Glutamatergic neuron (in vitro differentiated cells): Measurements from ENCODE around the gene DBF4B. TPM values are rescaled to one million over a fixed set of nuclear protein-coding genes. Genes with fewer than 3 reads are reported as not detected.
A peak's percentile ranks its signal among the peaks of the same experiment; 100 is the strongest.
"Not testable (repeated sequence)": the region's sequence is repeated elsewhere in the genome, so short reads cannot be mapped to it uniquely, and the experiment has no call there.

ENCODE experiments used
- DNase-seq: peaks from one replicate; pipeline ENCODE4 v3.0.0; 2022
- H3K27ac Mint-ChIP-seq: one replicate; pipeline ENCODE4 v1.8.0; 2020; ENCODE audit warnings: mild to moderate bottlenecking, mixed read lengths, inconsistent platforms; ENCODE audit not compliant: unreplicated experiment
- H3K27me3 Mint-ChIP-seq: one replicate; pipeline ENCODE4 v1.8.0; 2020; ENCODE audit warnings: mild to moderate bottlenecking, moderate library complexity, mixed read lengths, inconsistent platforms; ENCODE audit not compliant: unreplicated experiment
- H3K36me3 Mint-ChIP-seq: one replicate; pipeline ENCODE4 v1.8.0; 2020; ENCODE audit warnings: mild to moderate bottlenecking, mixed read lengths, inconsistent platforms; ENCODE audit not compliant: unreplicated experiment
- H3K4me1 Mint-ChIP-seq: one replicate; pipeline ENCODE4 v1.8.0; 2020; ENCODE audit warnings: mild to moderate bottlenecking, low read depth, mixed read lengths, inconsistent platforms; ENCODE audit not compliant: unreplicated experiment
- H3K4me3 Mint-ChIP-seq: one replicate; pipeline ENCODE4 v1.8.0; 2020; ENCODE audit warnings: mild to moderate bottlenecking, mixed read lengths, inconsistent platforms; ENCODE audit not compliant: unreplicated experiment
- H3K9me3 Mint-ChIP-seq: one replicate; pipeline ENCODE4 v1.8.0; 2020; ENCODE audit warnings: mild to moderate bottlenecking, moderate library complexity, mixed read lengths, inconsistent platforms; ENCODE audit not compliant: unreplicated experiment
- CTCF ChIP-seq: fragments of 200-600 bp; sonication (generic); IDR thresholded peaks from one replicate; pipeline ENCODE4 v1.5.0; 2021; ENCODE audit not compliant: partially characterized antibody, unreplicated experiment
- total RNA-seq: library from RNA; stranded (reverse); fragmentation: NEBNext Ultra II Directional; extraction: Animal tissue kit (Norgen Biotek cat#: 25700); gene quantifications from one replicate; pipeline ENCODE4 v1.2.1, GENCODE V29; 2021; ENCODE audit not compliant: unreplicated experiment

The DBF4B gene
- total RNA-seq, 1 donor from 2014 or later = 15.5 TPM

GRCh38 chr17:44745301-44745700, 36.8 kb downstream of the DBF4B start:
- Mint-ChIP-seq H3K27ac (no peak overlapping the region), H3K27me3 (no peaks in the 10 kb centered on the region), H3K36me3 (no peaks in the 10 kb centered on the region), H3K4me1 (peaks cover 24% of the 10 kb centered on the region), H3K9me3 (peaks cover 4% of the 10 kb centered on the region), H3K4me3 (no peak overlapping the region)
- TF ChIP-seq CTCF = no peak
- no peak for DNase-seq

- not testable (repeated sequence) for H3K27me3 Mint-ChIP-seq, H3K9me3 Mint-ChIP-seq, H3K27ac Mint-ChIP-seq, DNase-seq, H3K4me3 Mint-ChIP-seq, H3K36me3 Mint-ChIP-seq
- H3K4me1 Mint-ChIP-seq = peaks cover 27% of the 10 kb centered on the region
Measured at GRCh38 chr17:44745738-44746137, 37.3 kb downstream of the DBF4B start.

GRCh38 chr17:44747566-44747965, 39.1 kb downstream of the DBF4B start:
- Mint-ChIP-seq H3K4me1 (peaks cover 42% of the 10 kb centered on the region), H3K9me3 (peaks cover 14% of the 10 kb centered on the region), H3K36me3 (no peaks in the 10 kb centered on the region), H3K27me3 (peaks cover 12% of the 10 kb centered on the region), H3K4me3 (peak overlapping the region; percentile 42), H3K27ac (peak overlapping the region; percentile 53)
- no peak for DNase-seq
- TF ChIP-seq CTCF = no peak

GRCh38 chr17:44749076-44749979, 40.9 kb downstream of the DBF4B start:
- DNase-seq = peak; percentile 71
- Mint-ChIP-seq H3K36me3 (no peaks in the 10 kb centered on the region), H3K4me3 (peak overlapping the region; percentile 61)

GRCh38 chr17:44749980-44750318, 41.5 kb downstream of the DBF4B start:
- DNase-seq = no peak
- H3K9me3 Mint-ChIP-seq = peaks cover 14% of the 10 kb centered on the region
- H3K4me1 Mint-ChIP-seq = peaks cover 42% of the 10 kb centered on the region
- H3K27me3 Mint-ChIP-seq = peaks cover 14% of the 10 kb centered on the region
- H3K4me3 Mint-ChIP-seq = peak overlapping the region; percentile 76
- no peaks in the 10 kb centered on the region for H3K36me3 Mint-ChIP-seq
- peak overlapping the region; percentile 89 for H3K27ac Mint-ChIP-seq
- TF ChIP-seq CTCF = no peak

More at GRCh38 chr17:44749076-44749979, 40.9 kb downstream of the DBF4B start:
- peaks cover 14% of the 10 kb centered on the region for H3K9me3 Mint-ChIP-seq
- peak overlapping the region; percentile 89 for H3K27ac Mint-ChIP-seq
- H3K27me3 Mint-ChIP-seq = peaks cover 14% of the 10 kb centered on the region
- H3K4me1 Mint-ChIP-seq = peaks cover 42% of the 10 kb centered on the region
- no peak for TF ChIP-seq CTCF
